Measurements from ENCODE around the gene SPINK4. TPM values are rescaled to one million over a fixed set of nuclear protein-coding genes. Genes with fewer than 3 reads are reported as not detected.

The SPINK4 gene
- total RNA-seq, 1 experiment from 2014 or later = not detected

GRCh38 chr9:33290247-33291030, 50.5 kb downstream of the SPINK4 start, which contains the start of gene NFX1:
NFX1 (plus strand) TSS chr9:33290516; CDS start chr9:33290573, 57 bp downstream.
- peak; percentile 95 for DNase-seq (ENCODE audit: extremely low read depth, low read depth)

- no peak for DNase-seq (ENCODE audit: extremely low read depth, low read depth)
Observed at GRCh38 chr9:33291031-33291397, 51.0 kb downstream of the SPINK4 start.

- DNase-seq (ENCODE audit: extremely low read depth, low read depth) = no peak
Observed at GRCh38 chr9:33291901-33292300, 51.9 kb downstream of the SPINK4 start.

GRCh38 chr9:33293782-33294181, 53.8 kb downstream of the SPINK4 start:
- no peak for DNase-seq (ENCODE audit: extremely low read depth, low read depth)

GRCh38 chr9:33294670-33295432, 54.9 kb downstream of the SPINK4 start:
- no peak for DNase-seq (ENCODE audit: extremely low read depth, low read depth)

- DNase-seq (ENCODE audit: extremely low read depth, low read depth) = no peak
Observed at GRCh38 chr9:33295571-33295970, 55.6 kb downstream of the SPINK4 start.

- no peak for DNase-seq (ENCODE audit: extremely low read depth, low read depth)
Observed at GRCh38 chr9:33297432-33297831, 57.5 kb downstream of the SPINK4 start.

Other genes starting within 250 kb of the SPINK4 start
- 23.3 and 33.3 TPM in 2 replicates for gene APTX, start 238.5 kb upstream of the SPINK4 start, total RNA-seq (2014; rRNA removed; shearing (Covaris generic))
- gene DNAJA1, start 214.9 kb upstream of the SPINK4 start, total RNA-seq (2014; rRNA removed; shearing (Covaris generic)) = 51.1 and 63.2 TPM in 2 replicates
- gene SMU1, start 163.5 kb upstream of the SPINK4 start, total RNA-seq (2014; rRNA removed; shearing (Covaris generic)) = 18.2 and 20.2 TPM in 2 replicates
- 52.5 and 60.0 TPM in 2 replicates for gene B4GALT1, start 72.8 kb upstream of the SPINK4 start, total RNA-seq (2014; rRNA removed; shearing (Covaris generic))
- 33.3 and 34.9 TPM in 2 replicates for gene BAG1, start 24.5 kb downstream of the SPINK4 start, total RNA-seq (2014; rRNA removed; shearing (Covaris generic))
- 93.7 and 94.5 TPM in 2 replicates for gene CHMP5, start 24.9 kb downstream of the SPINK4 start, total RNA-seq (2014; rRNA removed; shearing (Covaris generic))
- 17.8 and 21.0 TPM in 2 replicates for gene NFX1, start 50.3 kb downstream of the SPINK4 start, total RNA-seq (2014; rRNA removed; shearing (Covaris generic))
- not detected in 2 replicates for gene AQP7, start 162.4 kb downstream of the SPINK4 start, total RNA-seq (2014; rRNA removed; shearing (Covaris generic))
- 2.6 and 4.6 TPM in 2 replicates for gene AQP3, start 207.4 kb downstream of the SPINK4 start, total RNA-seq (2014; rRNA removed; shearing (Covaris generic))
- 21.1 and 23.7 TPM in 2 replicates for gene NOL6, start 233.8 kb downstream of the SPINK4 start, total RNA-seq (2014; rRNA removed; shearing (Covaris generic))

All from NCI-H460 (cell line).